Adrenal gland (tissue), 12 donors: ENCODE measurements around the gene CPSF4. TPM values are rescaled to one million over a fixed set of nuclear protein-coding genes. Genes with fewer than 3 reads are reported as not detected.

Experiments used
- DNase-seq, 7 donors: peaks; one replicate each; pipeline ENCODE4 v3.0.0-alpha.2; 2019 to 2020
- H3K27ac ChIP-seq, 5 donors: fragments of 200-600 bp; sonication (generic) in 4 of 5; 1 replicate in 3 of 5; 2 replicates in 2 of 5; pipeline versions ENCODE4 v1.5.1 to v1.8.0; 2016 to 2020; ENCODE audit warnings: mild to moderate bottlenecking in 1 of 5
- H3K27me3 ChIP-seq: fragments of 200-600 bp; 2 replicates; pipeline ENCODE4 v1.8.0; 2021
- H3K36me3 ChIP-seq, 2 donors: fragments of 200-600 bp; replicated peaks in 1 of 2; 1 replicate in 1 of 2; 2 replicates in 1 of 2; pipeline versions ENCODE4 v1.5.1 to v1.8.0; 2018 to 2022
- H3K4me1 ChIP-seq, 2 donors: fragments of 200-600 bp; replicated peaks in 1 of 2; 1 replicate in 1 of 2; 2 replicates in 1 of 2; pipeline versions ENCODE4 v1.5.1 to v1.8.0; 2018 to 2021
- H3K4me3 ChIP-seq, 4 donors: fragments of 200-600 bp; sonication (generic) in 3 of 4; one replicate each; pipeline ENCODE4 v1.5.1; 2016 to 2018
- H3K9me3 ChIP-seq, 3 donors: fragments of 200-600 bp; sonication (generic) in 1 of 3; replicated peaks in 1 of 3; 1 replicate in 2 of 3; 2 replicates in 1 of 3; pipeline versions ENCODE4 v1.5.1 to v1.8.0; 2016 to 2021
- POLR2A ChIP-seq, 2 donors: fragments of 450-650 bp; IDR thresholded peaks; one replicate each; pipeline ENCODE4 v1.6.1; 2017; ENCODE audit warnings: antibody characterized with exemption in 2 of 2, mild to moderate bottlenecking in 2 of 2, moderate library complexity in 1 of 2
- WGBS, 4 donors: extraction: QIAGEN DNeasy Blood & Tissue Kit in 2 of 4; methylation state at CpG; one replicate each; pipeline versions ENCODE4 v1.1.5 to v1.1.7; 2013 to 2017; 5-methylcytosine and 5-hydroxymethylcytosine counted together
- intact Hi-C, 2 donors: fragments of 100-400 bp; cut with DNase I; formaldehyde crosslinking; loops; one replicate each; pipeline versions ENCODE4 v1.14.1 to v1.15.0; 2022 to 2023
- polyA plus RNA-seq, 3 donors: library from polyadenylated mRNA; stranded (reverse); fragments of 200-250 nt in 2 of 3; fragments of 350-450 nt in 1 of 3; fragmentation: Illumina TruSeq in 1 of 3; extraction: RNeasy Lipid Tissue Mini Kit (QIAGEN cat#74804) in 1 of 3; gene quantifications; one replicate each; pipeline ENCODE4 v1.2.3, GENCODE V29; 2013 to 2014
- total RNA-seq, 9 donors: library from RNA; depleted of rRNA in 4 of 9; stranded (reverse); fragments of >200 nt in 4 of 9; fragments of 120-200 nt in 1 of 9; fragmentation: NEBNext Ultra II Directional in 1 of 9; extraction: Animal tissue kit (Norgen Biotek cat#: 25700) in 1 of 9; gene quantifications; one replicate each; pipeline versions ENCODE4 v1.1.0 to v1.2.4, GENCODE V29; 2013 to 2023
- TF ChIP-seq, protein P1 (sequence below), 6 experiments: fragments of 450-650 bp in 4 of 6; fragments of 200-600 bp in 2 of 6; sonication (generic) in 1 of 6; IDR thresholded peaks; 1 replicate in 5 of 6; 2 replicates in 1 of 6; pipeline versions ENCODE4 v1.5.1 to v1.8.0; 2016 to 2021; ENCODE audit warnings: antibody characterized with exemption in 6 of 6, mild to moderate bottlenecking in 2 of 6, moderate library complexity in 1 of 6
- donor health status: healthy with polysubstance abuse.
- donor health status: Bipolar disorder and iron deficiency.
- donor health status: DM: yes; HTN: yes; CAD: no.
- donor health status: DM: no; HTN: no; CAD: no.
- donor health status: DM: no; HTN: no; CAD: no.
- donor health status: DM: yes; HTN: yes; CAD: no.

CPSF4 gene
- total and polyA plus RNA-seq, 12 donors: 16.0 to 40.5 (median 28.0) TPM

DNA sequence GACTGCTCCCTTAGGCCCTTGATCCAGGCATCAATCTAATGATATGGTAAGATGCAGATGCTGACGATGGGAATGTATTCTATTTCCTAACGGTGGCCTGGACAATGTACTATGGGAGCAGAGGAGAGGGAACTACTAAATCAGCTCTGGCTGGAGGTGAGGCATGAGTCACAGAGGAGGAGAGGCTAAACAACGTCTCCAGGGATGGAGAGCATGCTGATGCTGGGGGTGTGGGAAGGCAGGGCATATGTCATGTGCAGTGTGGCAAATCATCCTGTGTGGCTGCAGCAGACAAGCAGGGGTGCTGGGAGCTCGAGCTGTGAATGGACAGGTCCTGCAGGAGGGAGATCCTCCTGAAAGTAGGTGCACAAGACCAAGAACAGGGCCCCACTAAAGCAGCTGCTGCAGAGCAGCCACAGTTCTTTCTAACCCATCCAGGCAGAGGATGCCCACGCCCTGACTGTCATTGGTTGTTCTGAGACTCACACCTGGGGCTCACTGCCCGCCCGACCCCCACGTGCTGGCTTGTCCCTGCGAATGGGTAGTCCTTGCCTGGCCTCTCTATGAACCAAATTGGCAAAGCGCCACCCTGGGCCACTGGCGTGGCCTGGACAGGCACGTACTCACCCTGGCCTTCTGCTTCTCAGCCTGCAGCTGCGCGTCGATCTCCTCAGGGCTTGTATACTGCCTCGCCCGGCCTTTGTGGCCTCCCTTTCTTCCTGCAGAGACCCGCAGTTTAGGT, 34.3 kb upstream of the CPSF4 start:
- Histone ChIP-seq H3K4me3 (no peak overlapping the region), H3K27me3 (no peaks in the 10 kb centered on the region), H3K27ac (peak overlapping the region in 2 of 5 donors; percentile 19 to 26), H3K36me3 (peaks cover 0 to 50% of the 10 kb centered on the region in 2 donors), H3K9me3 (no peaks in the 10 kb centered on the region), H3K4me1 (peaks cover 10 to 32% of the 10 kb centered on the region in 2 donors)
- WGBS, 4 donors: 68 to 74% (median 70%) methylated on average over 11 to 18 of the region's 18 CpGs
- DNase-seq: peak in 6 of 7 donors; percentile 43 to 66 (median 56)
- intact Hi-C loops: no loop called here
- no peak for TF ChIP-seq POLR2A (IDR thresholded peaks at IDR 0.05)
- TF ChIP-seq, protein P1, sequence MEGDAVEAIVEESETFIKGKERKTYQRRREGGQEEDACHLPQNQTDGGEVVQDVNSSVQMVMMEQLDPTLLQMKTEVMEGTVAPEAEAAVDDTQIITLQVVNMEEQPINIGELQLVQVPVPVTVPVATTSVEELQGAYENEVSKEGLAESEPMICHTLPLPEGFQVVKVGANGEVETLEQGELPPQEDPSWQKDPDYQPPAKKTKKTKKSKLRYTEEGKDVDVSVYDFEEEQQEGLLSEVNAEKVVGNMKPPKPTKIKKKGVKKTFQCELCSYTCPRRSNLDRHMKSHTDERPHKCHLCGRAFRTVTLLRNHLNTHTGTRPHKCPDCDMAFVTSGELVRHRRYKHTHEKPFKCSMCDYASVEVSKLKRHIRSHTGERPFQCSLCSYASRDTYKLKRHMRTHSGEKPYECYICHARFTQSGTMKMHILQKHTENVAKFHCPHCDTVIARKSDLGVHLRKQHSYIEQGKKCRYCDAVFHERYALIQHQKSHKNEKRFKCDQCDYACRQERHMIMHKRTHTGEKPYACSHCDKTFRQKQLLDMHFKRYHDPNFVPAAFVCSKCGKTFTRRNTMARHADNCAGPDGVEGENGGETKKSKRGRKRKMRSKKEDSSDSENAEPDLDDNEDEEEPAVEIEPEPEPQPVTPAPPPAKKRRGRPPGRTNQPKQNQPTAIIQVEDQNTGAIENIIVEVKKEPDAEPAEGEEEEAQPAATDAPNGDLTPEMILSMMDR (IDR thresholded peaks at IDR 0.05): no peak

- 90 to 97% (median 93%) methylated on average over 8 to 10 of the region's 10 CpGs for whole genome bisulfite sequencing, 4 donors
- Histone ChIP-seq H3K4me1 (peaks cover 14 to 38% of the 10 kb centered on the region in 2 donors), H3K36me3 (peaks cover 0 to 45% of the 10 kb centered on the region in 2 donors), H3K27me3 (no peaks in the 10 kb centered on the region), H3K27ac (no peak overlapping the region), H3K4me3 (no peak overlapping the region), H3K9me3 (no peaks in the 10 kb centered on the region)
- intact Hi-C loops: no loop called here
- DNase-seq: no peak
- TF ChIP-seq, protein P1 (IDR thresholded peaks at IDR 0.05): no peak
- no peak for TF ChIP-seq POLR2A (IDR thresholded peaks at IDR 0.05)
Observed at GRCh38 chr7:99404977-99405320, 33.8 kb upstream of the CPSF4 start.

DNA sequence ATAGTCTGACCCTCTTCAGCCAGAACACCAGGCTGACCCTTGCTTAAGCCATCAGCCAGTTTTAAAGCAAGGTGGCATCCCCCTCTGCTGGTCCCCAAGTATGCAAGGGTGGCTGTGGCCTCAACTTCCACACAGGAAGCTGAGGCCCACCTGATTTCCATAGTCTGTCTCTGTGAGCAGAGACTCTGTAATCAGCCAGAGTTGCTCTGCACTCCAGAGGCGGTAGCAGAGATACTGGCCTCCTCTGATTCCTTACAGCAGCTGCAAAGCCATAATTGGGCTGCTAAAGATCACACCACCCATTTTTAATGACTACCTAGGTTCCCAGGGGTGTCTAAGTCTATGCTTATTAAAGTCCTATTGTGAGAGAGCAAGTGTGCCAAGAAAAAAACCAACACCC, 32.2 kb upstream of the CPSF4 start:
- Histone ChIP-seq H3K27me3 (no peaks in the 10 kb centered on the region), H3K4me3 (no peak overlapping the region), H3K9me3 (no peaks in the 10 kb centered on the region), H3K27ac (no peak overlapping the region), H3K36me3 (peaks cover 0 to 43% of the 10 kb centered on the region in 2 donors), H3K4me1 (peaks cover 16 to 46% of the 10 kb centered on the region in 2 donors)
- 59 to 69% (median 64%) methylated on average over 1 of the region's 1 CpG; no CpG with 5 or more reads in 1 of the 4 donors for WGBS, 4 donors
- no peak for DNase-seq
- TF ChIP-seq, protein P1 (IDR thresholded peaks at IDR 0.05): no peak
- no peak for TF ChIP-seq POLR2A (IDR thresholded peaks at IDR 0.05)
- intact Hi-C loops: no loop called here

GRCh38 chr7:99407872-99408378, 30.8 kb upstream of the CPSF4 start:
- Histone ChIP-seq H3K4me3 (peak overlapping the region; percentile 75 to 99 (median 91)), H3K4me1 (peaks cover 16 to 46% of the 10 kb centered on the region in 2 donors), H3K27me3 (no peaks in the 10 kb centered on the region), H3K9me3 (no peaks in the 10 kb centered on the region), H3K27ac (peak overlapping the region; percentile 91 to 99 (median 92)), H3K36me3 (peaks cover 0 to 41% of the 10 kb centered on the region in 2 donors)
- peak; percentile 60 to 83 (median 81) for DNase-seq
- intact Hi-C loops: no loop called here
- WGBS, 4 donors: 0 to 2% (median 0%) methylated on average over 8 to 28 of the region's 28 CpGs
- TF ChIP-seq, protein P1 (IDR thresholded peaks at IDR 0.05): no peak
- no peak for TF ChIP-seq POLR2A (IDR thresholded peaks at IDR 0.05)
